ENCODE measurements around the gene AOC1.

The AOC1 gene

GRCh38 chr7:150874401-150875198 lies 22.3 kb downstream of the AOC1 start:
- no peak overlapping the region for H2BK12ac ChIP-seq (ENCODE audit: low read length)
- H4K8ac ChIP-seq (ENCODE audit: low read depth, low read length): no peak overlapping the region
- no peaks in the 10 kb centered on the region for H3K9me3 ChIP-seq (replicated peaks in 1 of 2; ENCODE audit: control insufficient read depth in 2 of 2, insufficient read depth in 1 of 2, low read depth in 1 of 2, low read length in 2 of 2)
- H3K4me2 ChIP-seq (ENCODE audit: insufficient read depth, low read length, poor library complexity, severe bottlenecking): no peak overlapping the region
- no peak overlapping the region for H3K27ac ChIP-seq (replicated peaks; ENCODE audit: low read length)
- WGBS, 2 donors (ENCODE audit: extremely low coverage in 2 of 2, insufficient read length in 2 of 2, insufficient replicate concordance in 1 of 2): no CpG with 5 or more reads among the region's 8 CpGs
- H3K18ac ChIP-seq (ENCODE audit: low read length): no peak overlapping the region
- H4K91ac ChIP-seq (ENCODE audit: low read depth, low read length, poor library complexity): no peak overlapping the region
- H3K36me3 ChIP-seq (replicated peaks in 1 of 2; ENCODE audit: control insufficient read depth in 2 of 2, insufficient read depth in 2 of 2, low read length in 2 of 2): no peaks in the 10 kb centered on the region
- H3K9ac ChIP-seq (ENCODE audit: low read depth, low read length, poor library complexity): no peak overlapping the region
- no peak overlapping the region for H2BK120ac ChIP-seq (ENCODE audit: low read depth, low read length)
- no peak overlapping the region for H2BK5ac ChIP-seq (ENCODE audit: low read length)
- no peak overlapping the region for H2BK15ac ChIP-seq (ENCODE audit: low read length)
- peaks cover 0 to 4% of the 10 kb centered on the region in 2 donors for H3K4me1 ChIP-seq (ENCODE audit: control insufficient read depth in 2 of 2, insufficient read depth in 1 of 2, low read depth in 1 of 2, low read length in 2 of 2)
- H3K27me3 ChIP-seq (ENCODE audit: control insufficient read depth in 3 of 3, insufficient read depth in 3 of 3, low read depth in 1 of 3, low read length in 3 of 3): no peaks in the 10 kb centered on the region
- H3K14ac ChIP-seq (ENCODE audit: low read length): no peak overlapping the region
- no peak overlapping the region for H2AK5ac ChIP-seq (ENCODE audit: low read depth, low read length)
- H2AFZ ChIP-seq (ENCODE audit: low read length): no peak overlapping the region
- no peak overlapping the region for H3K23ac ChIP-seq (ENCODE audit: low read depth, low read length, poor library complexity)
- H3K4ac ChIP-seq (ENCODE audit: low read length): no peak overlapping the region
- no peak overlapping the region for H3K4me3 ChIP-seq (ENCODE audit: low read length in 2 of 2)
- H3K79me1 ChIP-seq (ENCODE audit: low read depth, low read length): no peaks in the 10 kb centered on the region
- no peak for DNase-seq (ENCODE audit: low spot score)

GRCh38 chr7:150875791-150876190 lies 23.5 kb downstream of the AOC1 start:
- Histone ChIP-seq H3K27me3 (ENCODE audit: control insufficient read depth in 3 of 3, insufficient read depth in 3 of 3, low read depth in 1 of 3, low read length in 3 of 3) (no peaks in the 10 kb centered on the region), H3K4me3 (ENCODE audit: low read length in 2 of 2) (no peak overlapping the region), H3K23ac (ENCODE audit: low read depth, low read length, poor library complexity) (no peak overlapping the region), H4K91ac (ENCODE audit: low read depth, low read length, poor library complexity) (no peak overlapping the region), H3K4me2 (ENCODE audit: insufficient read depth, low read length, poor library complexity, severe bottlenecking) (no peak overlapping the region), H2BK12ac (ENCODE audit: low read length) (no peak overlapping the region), H3K9ac (ENCODE audit: low read depth, low read length, poor library complexity) (no peak overlapping the region), H3K18ac (ENCODE audit: low read length) (no peak overlapping the region), H2AFZ (ENCODE audit: low read length) (no peak overlapping the region), H3K4me1 (ENCODE audit: control insufficient read depth in 2 of 2, insufficient read depth in 1 of 2, low read depth in 1 of 2, low read length in 2 of 2) (peaks cover 0 to 4% of the 10 kb centered on the region in 2 donors), H3K14ac (ENCODE audit: low read length) (no peak overlapping the region), H3K79me1 (ENCODE audit: low read depth, low read length) (no peaks in the 10 kb centered on the region), H2BK5ac (ENCODE audit: low read length) (no peak overlapping the region), H2BK15ac (ENCODE audit: low read length) (no peak overlapping the region), H2BK120ac (ENCODE audit: low read depth, low read length) (no peak overlapping the region), H4K8ac (ENCODE audit: low read depth, low read length) (no peak overlapping the region), H3K4ac (ENCODE audit: low read length) (no peak overlapping the region), H3K27ac (replicated peaks; ENCODE audit: low read length) (no peak overlapping the region), H3K36me3 (replicated peaks in 1 of 2; ENCODE audit: control insufficient read depth in 2 of 2, insufficient read depth in 2 of 2, low read length in 2 of 2) (no peaks in the 10 kb centered on the region), H2AK5ac (ENCODE audit: low read depth, low read length) (no peak overlapping the region), H3K9me3 (replicated peaks in 1 of 2; ENCODE audit: control insufficient read depth in 2 of 2, insufficient read depth in 1 of 2, low read depth in 1 of 2, low read length in 2 of 2) (peaks cover 0 to 2% of the 10 kb centered on the region in 2 donors)
- no peak for DNase-seq (ENCODE audit: low spot score)
- WGBS, 2 donors (ENCODE audit: extremely low coverage in 2 of 2, insufficient read length in 2 of 2, insufficient replicate concordance in 1 of 2): no CpG with 5 or more reads among the region's 4 CpGs

- no peaks in the 10 kb centered on the region for H3K27me3 ChIP-seq (ENCODE audit: control insufficient read depth in 3 of 3, insufficient read depth in 3 of 3, low read depth in 1 of 3, low read length in 3 of 3)
- H2BK120ac ChIP-seq (ENCODE audit: low read depth, low read length): no peak overlapping the region
- H3K36me3 ChIP-seq (replicated peaks in 1 of 2; ENCODE audit: control insufficient read depth in 2 of 2, insufficient read depth in 2 of 2, low read length in 2 of 2): no peaks in the 10 kb centered on the region
- peak overlapping the region; percentile 35 for H2AFZ ChIP-seq (ENCODE audit: low read length)
- peak overlapping the region; percentile 41 for H3K4me2 ChIP-seq (ENCODE audit: insufficient read depth, low read length, poor library complexity, severe bottlenecking)
- H3K9me3 ChIP-seq (replicated peaks in 1 of 2; ENCODE audit: control insufficient read depth in 2 of 2, insufficient read depth in 1 of 2, low read depth in 1 of 2, low read length in 2 of 2): peaks cover 0 to 2% of the 10 kb centered on the region in 2 donors
- no peak overlapping the region for H3K23ac ChIP-seq (ENCODE audit: low read depth, low read length, poor library complexity)
- H3K4me1 ChIP-seq (ENCODE audit: control insufficient read depth in 2 of 2, insufficient read depth in 1 of 2, low read depth in 1 of 2, low read length in 2 of 2): peaks cover 0 to 4% of the 10 kb centered on the region in 2 donors
- H3K4me3 ChIP-seq (ENCODE audit: low read length in 2 of 2): peak overlapping the region in 1 of 2 donors; percentile 17
- peak overlapping the region; percentile 86 for H3K18ac ChIP-seq (ENCODE audit: low read length)
- no peak overlapping the region for H2BK5ac ChIP-seq (ENCODE audit: low read length)
- peak; percentile 80 for DNase-seq (ENCODE audit: low spot score)
- no peak overlapping the region for H4K8ac ChIP-seq (ENCODE audit: low read depth, low read length)
- H3K27ac ChIP-seq (replicated peaks; ENCODE audit: low read length): peak overlapping the region; percentile 73
- H2BK15ac ChIP-seq (ENCODE audit: low read length): no peak overlapping the region
- no peak overlapping the region for H3K9ac ChIP-seq (ENCODE audit: low read depth, low read length, poor library complexity)
- H3K14ac ChIP-seq (ENCODE audit: low read length): no peak overlapping the region
- H4K91ac ChIP-seq (ENCODE audit: low read depth, low read length, poor library complexity): no peak overlapping the region
- H2BK12ac ChIP-seq (ENCODE audit: low read length): no peak overlapping the region
- H3K4ac ChIP-seq (ENCODE audit: low read length): no peak overlapping the region
- WGBS, 2 donors (ENCODE audit: extremely low coverage in 2 of 2, insufficient read length in 2 of 2, insufficient replicate concordance in 1 of 2): no CpG with 5 or more reads among the region's 19 CpGs
- no peaks in the 10 kb centered on the region for H3K79me1 ChIP-seq (ENCODE audit: low read depth, low read length)
- H2AK5ac ChIP-seq (ENCODE audit: low read depth, low read length): no peak overlapping the region
These were observed 24.7 kb downstream of the AOC1 start for GRCh38 chr7:150876817-150877526.

GRCh38 chr7:150877536-150877935 lies 25.2 kb downstream of the AOC1 start:
- H2BK12ac ChIP-seq (ENCODE audit: low read length): no peak overlapping the region
- no peak overlapping the region for H3K27ac ChIP-seq (replicated peaks; ENCODE audit: low read length)

More at GRCh38 chr7:150877536-150877935, 25.2 kb downstream of the AOC1 start:
- no peak overlapping the region for H3K18ac ChIP-seq (ENCODE audit: low read length)
- H2BK15ac ChIP-seq (ENCODE audit: low read length): no peak overlapping the region
- no peaks in the 10 kb centered on the region for H3K79me1 ChIP-seq (ENCODE audit: low read depth, low read length)
- no peaks in the 10 kb centered on the region for H3K27me3 ChIP-seq (ENCODE audit: control insufficient read depth in 3 of 3, insufficient read depth in 3 of 3, low read depth in 1 of 3, low read length in 3 of 3)
- no peak overlapping the region for H3K4me3 ChIP-seq (ENCODE audit: low read length in 2 of 2)
- H3K9ac ChIP-seq (ENCODE audit: low read depth, low read length, poor library complexity): no peak overlapping the region
- H3K36me3 ChIP-seq (replicated peaks in 1 of 2; ENCODE audit: control insufficient read depth in 2 of 2, insufficient read depth in 2 of 2, low read length in 2 of 2): no peaks in the 10 kb centered on the region
- no peak overlapping the region for H3K4me2 ChIP-seq (ENCODE audit: insufficient read depth, low read length, poor library complexity, severe bottlenecking)
- no peak overlapping the region for H2AK5ac ChIP-seq (ENCODE audit: low read depth, low read length)
- no peak overlapping the region for H4K91ac ChIP-seq (ENCODE audit: low read depth, low read length, poor library complexity)
- H3K9me3 ChIP-seq (replicated peaks in 1 of 2; ENCODE audit: control insufficient read depth in 2 of 2, insufficient read depth in 1 of 2, low read depth in 1 of 2, low read length in 2 of 2): peaks cover 0 to 2% of the 10 kb centered on the region in 2 donors
- DNase-seq (ENCODE audit: low spot score): no peak
- WGBS, 2 donors (ENCODE audit: extremely low coverage in 2 of 2, insufficient read length in 2 of 2, insufficient replicate concordance in 1 of 2): no CpG with 5 or more reads among the region's 4 CpGs
- H2BK5ac ChIP-seq (ENCODE audit: low read length): no peak overlapping the region
- no peak overlapping the region for H3K4ac ChIP-seq (ENCODE audit: low read length)
- no peak overlapping the region for H3K23ac ChIP-seq (ENCODE audit: low read depth, low read length, poor library complexity)
- peaks cover 0 to 4% of the 10 kb centered on the region in 2 donors for H3K4me1 ChIP-seq (ENCODE audit: control insufficient read depth in 2 of 2, insufficient read depth in 1 of 2, low read depth in 1 of 2, low read length in 2 of 2)
- no peak overlapping the region for H2BK120ac ChIP-seq (ENCODE audit: low read depth, low read length)
- H3K14ac ChIP-seq (ENCODE audit: low read length): no peak overlapping the region
- H2AFZ ChIP-seq (ENCODE audit: low read length): no peak overlapping the region
- no peak overlapping the region for H4K8ac ChIP-seq (ENCODE audit: low read depth, low read length)

Data from neuronal stem cell (in vitro differentiated cells).